ENCODE measurements around the gene SYT5. TPM values are rescaled to one million over a fixed set of nuclear protein-coding genes. Genes with fewer than 3 reads are reported as not detected.

SYT5 gene
- total RNA-seq, 1 donor, result 0.45 TPM

DNA sequence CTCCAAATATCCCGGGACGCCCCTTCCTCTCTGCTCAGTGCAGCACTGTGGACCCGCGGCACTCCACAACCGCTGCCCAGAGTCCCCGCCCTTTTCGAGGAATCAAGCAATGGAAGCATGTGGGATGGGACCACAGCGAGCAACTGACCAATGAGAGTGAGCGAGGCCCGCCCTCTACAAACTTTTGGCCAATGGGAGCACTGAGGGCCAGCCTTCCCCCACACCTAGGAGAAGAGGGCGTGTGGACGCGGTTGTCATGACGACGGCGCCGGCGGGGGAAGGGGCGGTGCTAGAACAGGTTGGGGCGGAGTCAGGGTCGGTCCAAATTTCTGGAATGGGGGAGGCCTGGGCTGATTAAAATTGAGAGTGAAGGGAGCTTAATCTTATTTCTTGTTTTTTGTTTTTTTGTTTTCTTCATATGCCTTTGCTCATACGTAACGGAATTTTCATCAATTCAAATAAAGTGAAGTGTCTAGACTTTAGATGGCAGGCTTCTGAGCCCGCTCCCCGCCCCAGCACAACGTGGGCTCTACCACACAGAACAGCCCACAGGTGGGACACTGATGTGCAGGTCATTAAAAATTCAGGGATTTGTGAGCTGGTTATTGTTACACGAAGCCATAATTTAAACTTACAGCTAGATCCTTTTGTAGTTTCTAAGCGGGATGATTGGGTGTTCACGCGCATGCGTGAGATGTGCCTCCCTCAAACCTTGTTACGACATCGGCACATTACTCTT is 13.4 kb downstream of the SYT5 start, which contains the start of gene DNAAF3:
TSS of gene DNAAF3 (minus strand) at position 84 of the 739 bp plus-strand sequence. CDS start 200 bp downstream, outside the sequence.
- peak; percentile 97 for DNase-seq (ENCODE audit: low read depth)
- TF ChIP-seq, protein P1, sequence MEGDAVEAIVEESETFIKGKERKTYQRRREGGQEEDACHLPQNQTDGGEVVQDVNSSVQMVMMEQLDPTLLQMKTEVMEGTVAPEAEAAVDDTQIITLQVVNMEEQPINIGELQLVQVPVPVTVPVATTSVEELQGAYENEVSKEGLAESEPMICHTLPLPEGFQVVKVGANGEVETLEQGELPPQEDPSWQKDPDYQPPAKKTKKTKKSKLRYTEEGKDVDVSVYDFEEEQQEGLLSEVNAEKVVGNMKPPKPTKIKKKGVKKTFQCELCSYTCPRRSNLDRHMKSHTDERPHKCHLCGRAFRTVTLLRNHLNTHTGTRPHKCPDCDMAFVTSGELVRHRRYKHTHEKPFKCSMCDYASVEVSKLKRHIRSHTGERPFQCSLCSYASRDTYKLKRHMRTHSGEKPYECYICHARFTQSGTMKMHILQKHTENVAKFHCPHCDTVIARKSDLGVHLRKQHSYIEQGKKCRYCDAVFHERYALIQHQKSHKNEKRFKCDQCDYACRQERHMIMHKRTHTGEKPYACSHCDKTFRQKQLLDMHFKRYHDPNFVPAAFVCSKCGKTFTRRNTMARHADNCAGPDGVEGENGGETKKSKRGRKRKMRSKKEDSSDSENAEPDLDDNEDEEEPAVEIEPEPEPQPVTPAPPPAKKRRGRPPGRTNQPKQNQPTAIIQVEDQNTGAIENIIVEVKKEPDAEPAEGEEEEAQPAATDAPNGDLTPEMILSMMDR (IDR thresholded peaks at IDR 0.05; ENCODE audit: insufficient read depth, low read length), result no peak
- peak within 1 kb of the TSS; percentile 75 for H3K4me3 ChIP-seq (ENCODE audit: low read depth, low read length)

DNA sequence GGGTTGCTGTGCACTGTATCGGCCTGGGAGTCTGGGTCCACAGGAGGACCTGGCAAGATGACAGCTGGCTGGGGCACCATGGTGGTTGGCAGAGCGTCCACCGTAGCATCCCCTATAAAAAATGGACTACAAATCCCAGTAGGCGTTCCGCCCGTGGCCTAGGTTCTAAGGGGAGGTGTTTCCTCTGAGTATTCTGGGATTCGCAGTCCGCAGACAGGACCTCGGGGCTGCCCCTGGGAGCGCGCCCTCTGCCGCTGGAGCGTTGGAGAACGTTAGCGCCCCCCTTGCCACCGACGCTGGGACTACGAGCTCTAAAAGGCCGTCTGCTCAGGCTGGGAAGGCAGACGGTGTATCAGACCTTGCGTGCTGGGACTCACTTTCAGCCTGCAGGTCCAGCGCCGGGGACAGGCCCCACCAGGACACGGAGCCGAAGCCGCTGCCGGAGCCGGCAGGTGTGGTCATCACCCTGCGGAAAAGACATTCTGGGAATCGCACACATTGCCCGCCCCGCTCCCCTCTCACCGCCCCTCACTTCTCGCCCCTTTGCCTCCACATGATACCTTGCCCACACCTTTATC is 14.0 kb downstream of the SYT5 start:
- H3K4me3 ChIP-seq (ENCODE audit: low read depth, low read length), result peak overlapping the region; percentile 75
- TF ChIP-seq, protein P1 (IDR thresholded peaks at IDR 0.05; ENCODE audit: insufficient read depth, low read length), result peak; percentile 65
- peak; percentile 74 for DNase-seq (ENCODE audit: low read depth)

DNA sequence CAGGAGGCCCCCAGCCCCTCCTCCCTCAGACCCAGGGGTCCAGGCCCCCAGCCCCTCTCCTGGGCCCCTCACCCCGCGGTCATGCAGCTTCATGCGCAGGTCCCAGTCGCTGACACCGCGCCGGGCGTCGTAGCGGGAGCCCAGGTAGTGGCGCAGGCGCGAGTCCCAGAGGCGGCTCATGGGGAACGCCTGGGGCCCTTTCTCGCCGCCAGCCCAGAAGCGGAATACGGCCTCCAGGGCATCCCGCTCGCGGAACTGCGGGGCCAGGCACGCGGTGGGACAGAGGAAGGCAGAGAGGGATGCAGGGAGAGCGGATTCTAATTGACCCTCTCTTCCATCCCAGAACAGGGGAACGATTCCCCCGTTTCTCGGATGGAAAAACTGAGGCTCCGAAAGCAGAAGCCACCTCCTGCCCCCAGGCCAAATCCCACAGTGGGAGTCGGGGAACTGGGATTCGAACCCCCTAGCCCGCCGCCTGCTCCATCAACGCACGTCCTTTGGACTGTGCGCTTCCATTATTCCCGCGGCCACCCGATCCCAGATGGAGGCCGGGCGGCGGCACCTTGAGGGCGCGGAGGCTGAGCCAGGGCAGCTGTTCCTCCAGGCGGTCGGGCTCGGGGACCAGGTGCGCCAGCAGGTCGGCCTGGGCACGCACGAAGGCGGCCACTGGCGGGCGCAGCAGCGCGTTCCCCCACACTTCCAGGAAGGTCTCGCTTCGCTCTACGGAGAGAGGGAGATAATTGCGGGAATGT is 18.3 kb downstream of the SYT5 start:
- no peak for DNase-seq (ENCODE audit: low read depth)
- no peak overlapping the region for H3K4me3 ChIP-seq (ENCODE audit: low read depth, low read length)
- TF ChIP-seq, protein P1 (IDR thresholded peaks at IDR 0.05; ENCODE audit: insufficient read depth, low read length), result no peak

DNA sequence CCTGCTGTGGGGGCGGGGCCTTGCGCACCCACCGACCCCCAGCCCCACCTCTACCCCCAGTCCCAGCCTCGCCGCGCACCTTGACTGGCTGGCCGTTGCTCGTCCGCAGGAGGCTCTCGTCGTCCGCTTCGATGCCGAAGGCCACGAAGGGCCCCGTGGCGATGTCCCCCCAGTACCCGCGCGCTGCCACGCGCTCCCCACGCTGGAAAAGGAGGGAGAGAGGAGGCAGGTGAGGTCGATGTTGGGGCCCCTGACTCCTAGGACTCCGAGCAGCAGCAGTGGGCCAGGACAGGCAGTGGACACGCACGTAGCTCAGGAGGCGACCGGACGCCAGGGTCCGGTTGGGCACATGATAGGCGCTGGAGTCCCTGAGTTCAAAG is 19.1 kb downstream of the SYT5 start:
- no peak overlapping the region for H3K4me3 ChIP-seq (ENCODE audit: low read depth, low read length)
- TF ChIP-seq, protein P1 (IDR thresholded peaks at IDR 0.05; ENCODE audit: insufficient read depth, low read length), result no peak
- DNase-seq (ENCODE audit: low read depth), result no peak

DNA sequence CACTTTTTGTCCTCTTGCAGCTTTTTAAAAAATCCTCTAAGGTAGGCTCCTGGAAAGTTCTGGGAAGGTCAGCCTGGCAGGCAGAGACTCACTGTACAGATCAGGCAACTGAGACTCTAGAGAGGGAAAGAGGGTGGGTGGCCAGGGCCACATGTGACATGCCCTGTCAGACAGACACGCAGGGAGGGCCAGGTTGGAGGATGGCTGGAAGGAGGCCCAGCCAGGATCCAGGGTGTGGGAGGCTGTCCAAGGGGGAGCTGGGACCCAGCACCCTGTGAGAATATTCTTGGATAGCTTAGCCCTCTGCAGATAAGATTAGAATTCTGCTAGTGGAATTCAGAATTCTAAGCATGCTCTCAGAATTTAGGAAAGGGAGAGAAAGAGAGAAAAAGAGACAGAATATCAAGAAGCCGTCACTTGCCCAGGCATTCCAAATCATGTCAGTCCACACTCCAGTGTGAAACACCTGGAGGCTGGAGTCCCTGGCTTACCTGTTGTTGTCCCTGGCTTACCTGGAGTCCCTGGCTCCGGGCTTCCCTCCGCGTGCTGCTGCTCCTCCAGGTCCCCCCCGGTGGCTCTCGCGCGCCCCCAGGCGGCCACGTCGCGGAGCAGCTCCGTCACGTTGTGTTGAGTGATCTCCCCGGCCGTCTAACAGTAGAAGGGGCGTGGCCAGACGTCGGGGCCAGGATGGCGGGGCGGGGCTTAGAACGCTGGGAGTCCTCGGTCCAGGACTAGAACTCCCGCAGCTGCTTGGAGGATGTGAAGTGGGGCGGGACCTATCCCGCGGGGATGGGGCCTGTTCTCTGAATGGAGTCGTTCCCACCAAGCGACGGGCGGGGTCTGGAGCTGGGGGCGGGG is 19.7 kb downstream of the SYT5 start:
- H3K4me3 ChIP-seq (ENCODE audit: low read depth, low read length), result peak overlapping the region; percentile 28
- TF ChIP-seq, protein P1 (IDR thresholded peaks at IDR 0.05; ENCODE audit: insufficient read depth, low read length), result peak; percentile 98
- peak; percentile 83 for DNase-seq (ENCODE audit: low read depth)
